Osteoblast (primary cell): Measurements from ENCODE around the gene ARHGDIA. TPM values are rescaled to one million over a fixed set of nuclear protein-coding genes. Genes with fewer than 3 reads are reported as not detected.

ENCODE experiments used
- DNase-seq: peaks from one replicate; pipeline ENCODE4 v3.0.0; 2011; ENCODE audit warnings: low spot score, mixed read lengths; ENCODE audit not compliant: insufficient read length; ENCODE audit errors: missing footprints
- H2AFZ ChIP-seq: 2 replicates; pipeline ENCODE4 v1.6.0; 2011; ENCODE audit warnings: mild to moderate bottlenecking, low read length
- H3K27ac ChIP-seq: 2 replicates; pipeline ENCODE4 v1.5.1; 2011; ENCODE audit warnings: mild to moderate bottlenecking, low read depth, low read length, moderate library complexity
- H3K27me3 ChIP-seq: 2 replicates; pipeline ENCODE4 v1.6.0; 2012; ENCODE audit warnings: mild to moderate bottlenecking, control low read depth, inconsistent platforms, low read length, moderate library complexity; ENCODE audit not compliant: insufficient read depth
- H3K36me3 ChIP-seq: 2 replicates; pipeline ENCODE4 v1.5.1; 2011; ENCODE audit warnings: mild to moderate bottlenecking, low read length, control low read depth, moderate library complexity; ENCODE audit not compliant: insufficient read depth
- H3K4me1 ChIP-seq: 2 replicates; pipeline ENCODE4 v1.5.1; 2011; ENCODE audit warnings: mild to moderate bottlenecking, low read length, control low read depth, moderate library complexity; ENCODE audit not compliant: insufficient read depth
- H3K4me2 ChIP-seq: 2 replicates; pipeline ENCODE4 v1.6.0; 2011; ENCODE audit warnings: mild to moderate bottlenecking, low read length; ENCODE audit not compliant: insufficient read depth
- H3K4me3 ChIP-seq: fragments of 200-600 bp; sonication (generic); 3 replicates; pipeline ENCODE4 v1.5.1; 2012; ENCODE audit warnings: mild to moderate bottlenecking, low read length, inconsistent platforms; ENCODE audit not compliant: insufficient read depth
- H3K79me2 ChIP-seq: 2 replicates; pipeline ENCODE4 v1.6.0; 2012; ENCODE audit warnings: mild to moderate bottlenecking, low read length, control low read depth, inconsistent platforms; ENCODE audit not compliant: insufficient read depth
- H3K9me3 ChIP-seq: 2 replicates; pipeline ENCODE4 v1.5.1; 2011; ENCODE audit warnings: low read depth, low read length, control low read depth
- H4K20me1 ChIP-seq: 2 replicates; pipeline ENCODE4 v1.6.0; 2012; ENCODE audit warnings: mild to moderate bottlenecking, low read length, control low read depth; ENCODE audit not compliant: insufficient read depth
- CTCF ChIP-seq: IDR thresholded peaks from 2 replicates; pipeline ENCODE4 v1.5.1; 2011; ENCODE audit warnings: mild to moderate bottlenecking, low read depth, low read length, moderate library complexity; ENCODE audit errors: extremely low read depth
- total RNA-seq: library from RNA; depleted of rRNA; stranded (reverse); fragments of >200 nt; gene quantifications from 2 replicates; pipeline ENCODE4 v1.2.3, GENCODE V29; 2012

The ARHGDIA gene
- total RNA-seq, 1 donor, result 133 TPM

- Histone ChIP-seq H3K27me3 (no peaks in the 10 kb centered on the region), H3K27ac (peak overlapping the region; percentile 39), H3K9me3 (no peaks in the 10 kb centered on the region), H4K20me1 (peaks cover 15% of the 10 kb centered on the region), H3K4me2 (no peak overlapping the region), H2AFZ (no peak overlapping the region), H3K4me1 (peaks cover 38% of the 10 kb centered on the region), H3K36me3 (peaks cover 56% of the 10 kb centered on the region), H3K4me3 (no peak overlapping the region), H3K79me2 (peaks cover 51% of the 10 kb centered on the region)
- no peak for TF ChIP-seq CTCF
- DNase-seq, result no peak
Observed at GRCh38 chr17:81885454-81885853, 14.3 kb upstream of the ARHGDIA start.

- no peaks in the 10 kb centered on the region for H3K9me3 ChIP-seq
- no peak overlapping the region for H2AFZ ChIP-seq
- peaks cover 57% of the 10 kb centered on the region for H3K36me3 ChIP-seq
- H3K4me2 ChIP-seq, result peak overlapping the region; percentile 16
- H3K4me1 ChIP-seq, result peaks cover 33% of the 10 kb centered on the region
- peak overlapping the region; percentile 39 for H3K27ac ChIP-seq
- H4K20me1 ChIP-seq, result peaks cover 15% of the 10 kb centered on the region
- DNase-seq, result no peak
- H3K4me3 ChIP-seq, result no peak overlapping the region
- TF ChIP-seq CTCF, result no peak
- peaks cover 46% of the 10 kb centered on the region for H3K79me2 ChIP-seq
- H3K27me3 ChIP-seq, result no peaks in the 10 kb centered on the region
Observed at GRCh38 chr17:81884968-81885367, 13.8 kb upstream of the ARHGDIA start.

- peaks cover 41% of the 10 kb centered on the region for H3K79me2 ChIP-seq
- H3K4me2 ChIP-seq, result peak overlapping the region; percentile 16
- no peaks in the 10 kb centered on the region for H3K27me3 ChIP-seq
- H3K27ac ChIP-seq, result peak overlapping the region; percentile 39
- H3K36me3 ChIP-seq, result peaks cover 57% of the 10 kb centered on the region
- DNase-seq, result peak; percentile 97
- peaks cover 15% of the 10 kb centered on the region for H4K20me1 ChIP-seq
- peaks cover 28% of the 10 kb centered on the region for H3K4me1 ChIP-seq
- no peaks in the 10 kb centered on the region for H3K9me3 ChIP-seq
- no peak overlapping the region for H2AFZ ChIP-seq
- no peak overlapping the region for H3K4me3 ChIP-seq
- TF ChIP-seq CTCF, result no peak
Observed at GRCh38 chr17:81884520-81884919, 13.4 kb upstream of the ARHGDIA start.

GRCh38 chr17:81879121-81879520 is 8.0 kb upstream of the ARHGDIA start:
- Histone ChIP-seq H3K27ac (no peak overlapping the region), H4K20me1 (no peaks in the 10 kb centered on the region), H3K27me3 (no peaks in the 10 kb centered on the region), H3K4me1 (peaks cover under 1% of the 10 kb centered on the region), H3K79me2 (peaks cover 7% of the 10 kb centered on the region), H3K36me3 (peaks cover 41% of the 10 kb centered on the region), H3K4me3 (no peak overlapping the region), H2AFZ (no peak overlapping the region), H3K4me2 (no peak overlapping the region), H3K9me3 (no peaks in the 10 kb centered on the region)
- no peak for TF ChIP-seq CTCF
- peak; percentile 50 for DNase-seq
